ENCODE measurements around the gene KNDC1. TPM values are rescaled to one million over a fixed set of nuclear protein-coding genes. Genes with fewer than 3 reads are reported as not detected.

The KNDC1 gene
- total RNA-seq, 1 donor, result 5.6 TPM

DNA sequence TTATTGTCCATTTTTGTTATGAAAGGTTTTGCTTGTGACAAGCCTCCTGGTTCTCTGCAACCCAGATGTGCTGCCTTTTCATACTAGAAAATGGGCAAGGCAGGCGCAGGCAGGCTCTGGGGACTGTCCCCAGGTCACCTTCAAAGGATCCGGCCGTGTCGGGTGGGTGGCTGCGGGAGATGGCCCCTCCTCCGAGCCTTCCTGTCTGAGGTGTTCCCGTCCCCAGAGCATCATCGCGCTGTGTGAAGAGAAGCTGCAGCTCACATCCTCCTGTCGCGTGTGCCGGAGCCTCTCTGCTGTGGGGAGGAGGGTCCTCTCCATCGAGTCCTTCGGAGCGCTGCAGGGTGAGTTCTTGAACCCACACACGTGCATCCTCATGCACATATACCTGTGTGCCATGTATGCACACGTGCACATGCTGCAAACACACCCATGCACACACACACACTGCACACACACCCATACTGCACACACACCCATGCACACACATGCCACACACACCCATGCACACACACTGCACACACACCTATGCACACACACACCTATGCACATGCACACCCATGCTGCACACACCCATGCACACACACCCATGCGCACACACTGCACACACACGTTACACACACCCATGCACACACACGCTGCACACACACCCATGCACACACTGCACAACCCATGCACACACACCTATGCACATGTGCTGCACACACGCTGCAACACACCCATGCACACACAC lies 23.8 kb downstream of the KNDC1 start:
- DNase-seq (ENCODE audit: low read depth), result no peak
- no peak overlapping the region for H3K4me3 ChIP-seq (ENCODE audit: low read depth, low read length)
- TF ChIP-seq, protein P1, sequence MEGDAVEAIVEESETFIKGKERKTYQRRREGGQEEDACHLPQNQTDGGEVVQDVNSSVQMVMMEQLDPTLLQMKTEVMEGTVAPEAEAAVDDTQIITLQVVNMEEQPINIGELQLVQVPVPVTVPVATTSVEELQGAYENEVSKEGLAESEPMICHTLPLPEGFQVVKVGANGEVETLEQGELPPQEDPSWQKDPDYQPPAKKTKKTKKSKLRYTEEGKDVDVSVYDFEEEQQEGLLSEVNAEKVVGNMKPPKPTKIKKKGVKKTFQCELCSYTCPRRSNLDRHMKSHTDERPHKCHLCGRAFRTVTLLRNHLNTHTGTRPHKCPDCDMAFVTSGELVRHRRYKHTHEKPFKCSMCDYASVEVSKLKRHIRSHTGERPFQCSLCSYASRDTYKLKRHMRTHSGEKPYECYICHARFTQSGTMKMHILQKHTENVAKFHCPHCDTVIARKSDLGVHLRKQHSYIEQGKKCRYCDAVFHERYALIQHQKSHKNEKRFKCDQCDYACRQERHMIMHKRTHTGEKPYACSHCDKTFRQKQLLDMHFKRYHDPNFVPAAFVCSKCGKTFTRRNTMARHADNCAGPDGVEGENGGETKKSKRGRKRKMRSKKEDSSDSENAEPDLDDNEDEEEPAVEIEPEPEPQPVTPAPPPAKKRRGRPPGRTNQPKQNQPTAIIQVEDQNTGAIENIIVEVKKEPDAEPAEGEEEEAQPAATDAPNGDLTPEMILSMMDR (IDR thresholded peaks at IDR 0.05; ENCODE audit: insufficient read depth, low read depth, low read length), result no peak

DNA sequence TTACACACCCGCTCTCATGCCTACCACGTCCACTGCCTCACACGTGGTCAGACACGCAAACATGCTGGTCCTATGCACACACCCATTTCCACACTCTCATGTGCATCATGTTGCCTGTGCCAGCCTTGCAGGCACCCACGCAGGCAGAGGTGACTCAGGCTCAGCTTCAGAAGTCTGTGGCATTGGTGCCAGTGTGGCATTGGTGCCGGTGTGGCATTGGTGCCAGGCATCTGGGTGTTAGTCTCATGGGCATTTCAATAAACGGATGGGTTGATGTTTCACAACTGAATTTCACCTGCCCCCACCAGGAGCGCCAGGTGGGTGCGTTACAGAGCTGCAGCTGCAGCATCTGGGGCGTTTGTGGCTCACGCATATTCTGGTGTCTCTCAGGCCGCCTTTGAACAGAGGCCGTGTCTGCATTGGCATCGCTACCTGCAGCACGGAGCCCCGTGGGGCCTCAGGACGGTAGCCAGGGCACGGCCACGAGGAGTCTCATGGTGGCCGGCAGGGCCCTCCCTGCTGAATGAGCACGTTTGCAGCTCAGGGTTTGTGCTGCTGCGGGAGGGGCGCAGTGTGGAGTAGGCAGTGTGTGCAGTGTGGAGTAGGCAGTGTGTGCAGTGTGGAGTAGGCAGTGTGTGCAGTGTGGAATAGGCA lies 24.7 kb downstream of the KNDC1 start:
- no peak for DNase-seq (ENCODE audit: low read depth)
- TF ChIP-seq, protein P1 (IDR thresholded peaks at IDR 0.05; ENCODE audit: insufficient read depth, low read depth, low read length), result no peak
- H3K4me3 ChIP-seq (ENCODE audit: low read depth, low read length), result no peak overlapping the region

GRCh38 chr10:133185421-133185820 lies 25.4 kb downstream of the KNDC1 start:
- H3K4me3 ChIP-seq (ENCODE audit: low read depth, low read length), result no peak overlapping the region
- TF ChIP-seq, protein P1 (IDR thresholded peaks at IDR 0.05; ENCODE audit: insufficient read depth, low read depth, low read length), result no peak
- no peak for DNase-seq (ENCODE audit: low read depth)

DNA sequence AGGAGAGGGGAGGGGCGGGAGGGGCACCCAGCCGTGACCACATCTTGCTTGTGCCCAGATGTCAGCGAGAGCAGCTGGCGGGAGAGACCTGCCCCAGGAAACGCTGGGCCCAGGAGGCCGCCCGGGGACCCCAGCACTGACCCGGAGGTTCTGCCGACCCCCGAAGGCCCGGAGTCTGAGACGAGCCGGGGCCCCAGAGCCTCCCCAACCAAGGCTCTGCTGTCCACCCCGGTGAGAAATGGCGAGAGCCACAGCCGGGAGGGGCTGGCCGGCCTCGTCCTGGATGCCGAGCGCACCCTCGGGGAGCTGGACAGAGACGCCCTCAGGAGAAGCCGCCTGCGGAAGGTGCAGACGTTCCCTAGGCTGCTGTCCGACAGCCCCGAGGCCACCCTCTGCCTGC lies 25.9 kb downstream of the KNDC1 start:
- H3K4me3 ChIP-seq (ENCODE audit: low read depth, low read length), result no peak overlapping the region
- DNase-seq (ENCODE audit: low read depth), result no peak
- TF ChIP-seq, protein P1 (IDR thresholded peaks at IDR 0.05; ENCODE audit: insufficient read depth, low read depth, low read length), result no peak

GRCh38 chr10:133186416-133187090 lies 26.5 kb downstream of the KNDC1 start:
- TF ChIP-seq, protein P1 (IDR thresholded peaks at IDR 0.05; ENCODE audit: insufficient read depth, low read depth, low read length), result no peak
- DNase-seq (ENCODE audit: low read depth), result no peak

GRCh38 chr10:133187091-133187905 lies 27.3 kb downstream of the KNDC1 start:
- TF ChIP-seq, protein P1 (IDR thresholded peaks at IDR 0.05; ENCODE audit: insufficient read depth, low read depth, low read length), result no peak

More at GRCh38 chr10:133186416-133187090, 26.5 kb downstream of the KNDC1 start:
- no peak overlapping the region for H3K4me3 ChIP-seq (ENCODE audit: low read depth, low read length)

More at GRCh38 chr10:133187091-133187905, 27.3 kb downstream of the KNDC1 start:
- no peak overlapping the region for H3K4me3 ChIP-seq (ENCODE audit: low read depth, low read length)
- no peak for DNase-seq (ENCODE audit: low read depth)
